ENCODE data around the gene CRABP1. TPM values are rescaled to one million over a fixed set of nuclear protein-coding genes. Genes with fewer than 3 reads are reported as not detected.

Gene CRABP1
- total RNA-seq = not detected

DNA sequence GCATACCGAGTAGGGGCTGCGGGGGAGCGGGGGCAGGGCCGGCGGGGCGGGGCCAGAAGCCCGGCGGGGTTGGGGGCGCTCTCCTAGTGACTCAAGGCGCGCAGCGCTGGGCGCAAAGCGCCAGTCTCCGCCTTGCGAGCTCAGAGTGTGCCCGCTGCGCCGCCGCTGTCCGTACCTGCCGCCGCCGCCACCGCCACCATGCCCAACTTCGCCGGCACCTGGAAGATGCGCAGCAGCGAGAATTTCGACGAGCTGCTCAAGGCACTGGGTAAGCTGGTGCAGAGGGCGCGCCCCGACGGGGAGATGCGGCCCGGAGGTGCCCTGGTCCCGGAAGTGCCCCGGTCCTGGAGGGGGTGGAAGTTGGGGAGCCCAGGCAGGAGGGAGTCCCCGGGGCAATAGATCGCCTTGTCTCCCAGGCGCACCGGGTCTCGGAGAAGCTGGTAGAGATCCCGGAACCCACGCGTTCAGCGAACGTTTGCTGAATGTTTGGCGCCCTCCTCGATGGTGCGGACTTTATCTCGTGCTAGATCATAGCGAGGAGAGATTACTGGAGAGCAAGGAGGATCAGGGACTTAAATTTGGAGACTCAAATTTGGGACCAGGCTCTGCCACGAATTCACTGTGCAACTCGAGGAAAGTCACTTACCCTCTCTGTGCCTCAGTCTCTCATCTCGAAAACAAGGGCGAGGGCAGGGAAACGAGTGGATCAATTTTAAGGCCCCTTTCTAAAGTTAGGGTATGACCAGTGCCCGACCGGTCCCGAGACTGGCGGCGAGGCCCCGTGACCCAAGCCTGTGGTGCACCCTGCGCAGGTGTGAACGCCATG lies at the start of gene CRABP1:
Gene CRABP1, plus strand, starts transcription at position 123 of the 826 bp plus-strand sequence. Its CDS starts 76 bp downstream, at position 199.
- TF ChIP-seq, protein P1, sequence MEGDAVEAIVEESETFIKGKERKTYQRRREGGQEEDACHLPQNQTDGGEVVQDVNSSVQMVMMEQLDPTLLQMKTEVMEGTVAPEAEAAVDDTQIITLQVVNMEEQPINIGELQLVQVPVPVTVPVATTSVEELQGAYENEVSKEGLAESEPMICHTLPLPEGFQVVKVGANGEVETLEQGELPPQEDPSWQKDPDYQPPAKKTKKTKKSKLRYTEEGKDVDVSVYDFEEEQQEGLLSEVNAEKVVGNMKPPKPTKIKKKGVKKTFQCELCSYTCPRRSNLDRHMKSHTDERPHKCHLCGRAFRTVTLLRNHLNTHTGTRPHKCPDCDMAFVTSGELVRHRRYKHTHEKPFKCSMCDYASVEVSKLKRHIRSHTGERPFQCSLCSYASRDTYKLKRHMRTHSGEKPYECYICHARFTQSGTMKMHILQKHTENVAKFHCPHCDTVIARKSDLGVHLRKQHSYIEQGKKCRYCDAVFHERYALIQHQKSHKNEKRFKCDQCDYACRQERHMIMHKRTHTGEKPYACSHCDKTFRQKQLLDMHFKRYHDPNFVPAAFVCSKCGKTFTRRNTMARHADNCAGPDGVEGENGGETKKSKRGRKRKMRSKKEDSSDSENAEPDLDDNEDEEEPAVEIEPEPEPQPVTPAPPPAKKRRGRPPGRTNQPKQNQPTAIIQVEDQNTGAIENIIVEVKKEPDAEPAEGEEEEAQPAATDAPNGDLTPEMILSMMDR (IDR thresholded peaks at IDR 0.05) = no peak
- TF ChIP-seq POLR2A (IDR thresholded peaks at IDR 0.05) = no peak
- TF ChIP-seq POLR2AphosphoS5 (IDR thresholded peaks at IDR 0.05) = no peak
- Histone ChIP-seq H3K4me1 (replicated peaks) (no peaks in the 10 kb centered on the region), H3K4me3 (no peak within 1 kb of the TSS), H3K36me3 (no peaks in the 10 kb centered on the region), H3K27me3 (replicated peaks; ENCODE audit: insufficient read depth) (peaks cover 17% of the 10 kb centered on the region), H3K9me3 (no peaks in the 10 kb centered on the region), H3K27ac (no peak within 1 kb of the TSS)
- intact Hi-C loops (cut with DNase I) = no loop called here
- DNase-seq (ENCODE audit: low spot score) = no peak
- WGBS = 3% methylated on average over 45 of the region's 67 CpGs

DNA sequence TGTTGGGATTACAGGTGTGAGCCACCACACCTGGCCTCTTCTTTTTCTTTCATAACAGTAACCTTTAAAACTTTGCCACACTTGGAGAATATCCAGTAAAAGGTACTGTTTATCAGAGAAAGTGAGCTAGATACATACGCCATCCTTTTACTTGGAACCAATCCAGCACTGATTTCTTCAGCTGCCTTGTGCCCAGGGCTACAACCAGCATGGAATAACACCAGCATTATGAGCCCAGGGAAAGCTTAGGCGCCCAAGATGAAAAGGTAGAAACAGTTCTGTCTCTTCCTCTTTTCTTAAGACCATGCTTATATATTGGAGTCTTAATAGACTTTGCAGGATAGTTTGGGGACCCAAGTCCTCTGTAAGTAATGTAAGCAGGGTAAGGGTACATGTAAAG lies 49.1 kb upstream of the CRABP1 start:
- Histone ChIP-seq H3K27me3 (replicated peaks; ENCODE audit: insufficient read depth) (no peaks in the 10 kb centered on the region), H3K4me3 (no peak overlapping the region), H3K4me1 (replicated peaks) (peaks cover 5% of the 10 kb centered on the region), H3K36me3 (no peaks in the 10 kb centered on the region), H3K9me3 (no peaks in the 10 kb centered on the region), H3K27ac (peak overlapping the region; percentile 47 to 69)
- intact Hi-C loops (cut with DNase I) = no loop called here
- no peak for TF ChIP-seq POLR2A (IDR thresholded peaks at IDR 0.05)
- TF ChIP-seq POLR2AphosphoS5 (IDR thresholded peaks at IDR 0.05) = no peak
- TF ChIP-seq, protein P1 (IDR thresholded peaks at IDR 0.05) = no peak
- 86% methylated on average over 2 of the region's 2 CpGs for WGBS
- no peak for DNase-seq (ENCODE audit: low spot score)

DNA sequence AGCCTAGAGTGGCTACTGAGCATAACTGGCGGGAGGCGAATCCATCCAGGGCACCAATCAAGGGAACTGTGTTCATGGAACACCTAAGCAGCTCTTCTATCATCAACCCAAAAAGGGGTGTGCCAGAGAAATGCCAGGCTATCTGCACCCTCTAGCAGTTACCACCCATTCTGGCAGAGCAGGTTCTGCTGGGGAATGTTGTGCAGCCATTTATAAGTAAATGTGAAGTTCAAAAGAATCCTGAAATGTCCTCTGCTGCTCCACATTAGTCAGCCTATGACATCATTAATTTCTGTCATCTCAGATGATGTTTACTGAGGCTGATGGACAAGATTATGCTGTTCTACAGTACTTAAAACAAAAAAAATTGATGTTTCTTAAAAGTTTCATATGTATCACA lies 48.5 kb upstream of the CRABP1 start:
- intact Hi-C loops (cut with DNase I) = no loop called here
- H3K9me3 ChIP-seq = no peaks in the 10 kb centered on the region
- no peak overlapping the region for H3K4me3 ChIP-seq
- DNase-seq (ENCODE audit: low spot score) = peak; percentile 63
- TF ChIP-seq POLR2A (IDR thresholded peaks at IDR 0.05) (no peak), POLR2AphosphoS5 (IDR thresholded peaks at IDR 0.05) (peak; percentile 58)
- peaks cover 5% of the 10 kb centered on the region for H3K4me1 ChIP-seq (replicated peaks)
- 95% methylated on average over 2 of the region's 2 CpGs for WGBS
- no peaks in the 10 kb centered on the region for H3K36me3 ChIP-seq
- H3K27ac ChIP-seq = peak overlapping the region; percentile 47 to 69
- H3K27me3 ChIP-seq (replicated peaks; ENCODE audit: insufficient read depth) = no peaks in the 10 kb centered on the region

DNA sequence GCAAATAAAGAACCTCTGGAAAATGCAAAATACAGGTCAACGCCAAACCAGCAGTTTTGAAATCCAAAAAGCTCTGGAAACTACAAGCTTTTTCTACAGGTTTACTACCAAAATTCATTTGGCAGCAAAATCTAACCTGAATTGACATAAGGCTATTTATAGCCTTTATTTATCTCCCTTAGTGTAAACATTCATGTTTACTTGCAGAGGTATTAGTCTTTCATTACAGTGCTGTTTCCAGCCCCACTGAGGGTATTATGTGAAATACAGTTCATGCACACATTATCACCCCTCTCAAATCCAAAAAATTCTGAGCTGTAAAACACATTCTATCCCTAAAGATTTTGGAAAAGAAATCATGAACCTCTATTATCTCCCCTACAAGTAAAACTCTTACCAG lies 47.9 kb upstream of the CRABP1 start:
- peaks cover 5% of the 10 kb centered on the region for H3K4me1 ChIP-seq (replicated peaks)
- H3K36me3 ChIP-seq = no peaks in the 10 kb centered on the region
- H3K4me3 ChIP-seq = no peak overlapping the region
- intact Hi-C loops (cut with DNase I) = no loop called here
- TF ChIP-seq POLR2A (IDR thresholded peaks at IDR 0.05) (no peak), POLR2AphosphoS5 (IDR thresholded peaks at IDR 0.05) (no peak)
- TF ChIP-seq, protein P1 (IDR thresholded peaks at IDR 0.05) = no peak
- no peak for DNase-seq (ENCODE audit: low spot score)
- WGBS = 80% methylated on average over 1 of the region's 1 CpG
- H3K9me3 ChIP-seq = no peaks in the 10 kb centered on the region
- H3K27ac ChIP-seq = peak overlapping the region; percentile 18 to 69
- no peaks in the 10 kb centered on the region for H3K27me3 ChIP-seq (replicated peaks; ENCODE audit: insufficient read depth)

DNA sequence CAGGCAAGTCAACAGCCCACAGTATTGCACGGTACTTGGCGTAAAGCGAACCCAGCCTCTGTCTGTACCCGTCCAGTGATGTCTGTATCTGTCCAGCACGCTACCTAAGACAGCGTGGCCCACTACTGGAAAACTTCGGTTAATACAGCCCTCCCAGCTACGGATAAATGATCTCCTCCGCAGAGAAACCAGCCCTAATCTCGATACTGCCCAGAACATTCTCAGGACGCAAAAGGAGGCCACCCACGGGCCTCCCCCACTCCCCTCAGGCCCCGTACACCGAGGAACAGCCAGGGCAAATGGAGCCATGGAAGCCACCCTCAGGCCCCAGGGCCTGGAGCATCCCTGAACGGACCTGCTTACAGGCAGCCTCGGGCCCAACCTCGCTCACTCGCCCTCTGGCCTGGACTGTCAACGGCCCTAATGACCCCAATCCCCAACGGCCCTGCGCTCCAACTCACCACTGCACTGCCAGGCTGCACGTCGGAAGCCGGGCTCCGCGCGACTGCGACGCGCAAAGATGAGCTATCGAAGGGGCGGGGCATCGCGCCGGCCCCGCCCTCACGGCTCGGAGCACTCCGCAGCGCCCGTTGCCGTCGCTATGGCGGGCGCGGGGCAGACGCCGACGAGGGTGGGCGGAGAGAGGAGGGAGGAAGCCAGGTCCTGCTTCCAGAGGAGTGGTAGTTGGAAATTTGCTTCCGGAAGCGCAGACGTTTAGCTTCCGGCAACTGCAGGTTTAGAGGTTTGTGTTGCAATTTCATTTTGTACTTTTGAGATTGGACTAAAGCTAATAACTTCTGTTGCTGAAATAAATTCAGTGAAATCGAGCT lies 40.8 kb upstream of the CRABP1 start, which contains the start of gene SKIC8:
Gene SKIC8, minus strand, starts transcription at position 509 of the 830 bp plus-strand sequence. CDS start 3,923 bp downstream, outside the sequence.
- no peaks in the 10 kb centered on the region for H3K27me3 ChIP-seq (replicated peaks; ENCODE audit: insufficient read depth)
- H3K27ac ChIP-seq = peak within 1 kb of the TSS; percentile 70 to 73
- peak; percentile 97 for TF ChIP-seq POLR2AphosphoS5 (IDR thresholded peaks at IDR 0.05)
- peak; percentile 85 for TF ChIP-seq POLR2A (IDR thresholded peaks at IDR 0.05)
- TF ChIP-seq, protein P1 (IDR thresholded peaks at IDR 0.05) = peak in 1 of 4 experiments; percentile 4
- peak within 1 kb of the TSS; percentile 62 to 77 for H3K4me3 ChIP-seq
- H3K4me1 ChIP-seq (replicated peaks) = peaks cover 6% of the 10 kb centered on the region
- H3K36me3 ChIP-seq = no peaks in the 10 kb centered on the region
- H3K9me3 ChIP-seq = no peaks in the 10 kb centered on the region
- WGBS = 1% methylated on average over 55 of the region's 55 CpGs
- DNase-seq (ENCODE audit: low spot score) = peak; percentile 85
- intact Hi-C loops (cut with DNase I) = no loop called here
